MCF 10A (cell line): Measurements from ENCODE around the gene MYCL. TPM values are rescaled to one million over a fixed set of nuclear protein-coding genes. Genes with fewer than 3 reads are reported as not detected.

Source experiments
- BruUV-seq: library from RNA; stranded (reverse); fragments of 400-500 nt; replicated peaks from 2 replicates; lab custom pipeline; 2021; lab: Mats Ljungman, UMichigan
- CTCF ChIA-PET: fragments of 300-600 bp; sonication (Branson Sonifier 250); formaldehyde crosslinking; extraction: SDS; loops from one replicate; lab custom pipeline; 2021; ENCODE audit warnings: antibody characterized with exemption, inconsistent platforms; lab: Yijun Ruan, JAX
- POLR2A ChIA-PET: fragments of 300-600, 350-650 bp; sonication (Branson Sonifier 250); formaldehyde crosslinking; extraction: SDS; loops from one replicate; lab custom pipeline; 2020; ENCODE audit warnings: antibody characterized with exemption, inconsistent platforms; lab: Yijun Ruan, JAX
- DNase-seq: peaks from one replicate; pipeline ENCODE4 v3.0.0-alpha.2; 2018; ENCODE audit not compliant: unreplicated experiment
- H3K27ac Mint-ChIP-seq: one replicate; pipeline ENCODE4 v1.8.0; 2022; ENCODE audit warnings: mild to moderate bottlenecking, low read depth, mixed read lengths; ENCODE audit not compliant: unreplicated experiment
- H3K27me3 Mint-ChIP-seq: one replicate; pipeline ENCODE4 v1.8.0; 2022; ENCODE audit warnings: mixed read lengths; ENCODE audit not compliant: insufficient read depth, unreplicated experiment
- H3K36me3 Mint-ChIP-seq: one replicate; pipeline ENCODE4 v1.8.0; 2022; ENCODE audit warnings: mild to moderate bottlenecking, moderate library complexity, mixed read lengths; ENCODE audit not compliant: insufficient read depth, unreplicated experiment
- H3K4me1 Mint-ChIP-seq: one replicate; pipeline ENCODE4 v1.8.0; 2022; ENCODE audit warnings: mixed read lengths; ENCODE audit not compliant: insufficient read depth, unreplicated experiment
- H3K4me3 Mint-ChIP-seq: one replicate; pipeline ENCODE4 v1.8.0; 2022; ENCODE audit warnings: mild to moderate bottlenecking, moderate library complexity, mixed read lengths; ENCODE audit not compliant: unreplicated experiment
- H3K9me3 Mint-ChIP-seq: one replicate; pipeline ENCODE4 v1.8.0; 2022; ENCODE audit warnings: mixed read lengths; ENCODE audit not compliant: unreplicated experiment
- CTCF ChIP-seq: fragments of 200-600 bp; IDR thresholded peaks from one replicate; pipeline ENCODE4 v1.8.0; 2022; ENCODE audit warnings: antibody characterized with exemption, mild to moderate bottlenecking; ENCODE audit not compliant: unreplicated experiment
- intact Hi-C: fragments of 100-400 bp; cut with micrococcal nuclease; formaldehyde crosslinking; loops from 2 replicates; pipeline ENCODE4 v1.14.1; 2022
- total RNA-seq: library from RNA; stranded (reverse); gene quantifications from 2 replicates; pipeline ENCODE4 v1.2.3, GENCODE V29; 2022

MYCL gene
- total RNA-seq, 1 experiment from 2014 or later, result 0.63 TPM

GRCh38 chr1:39902460-39902807 is 717 bp upstream of the MYCL start:
- Mint-ChIP-seq H3K9me3 (no peaks in the 10 kb centered on the region), H3K36me3 (no peaks in the 10 kb centered on the region), H3K27ac (no peak overlapping the region), H3K4me1 (no peaks in the 10 kb centered on the region), H3K27me3 (peaks cover 14% of the 10 kb centered on the region), H3K4me3 (peak overlapping the region; percentile 68)
- intact Hi-C loops, result loop anchor here (1.0 to 5.0 kb wide), 3 partner anchors 50 to 86 kb away; no protein-coding TSS in a partner anchor
- no TSS peak for BruUV-seq
- POLR2A ChIA-PET, result interaction anchor here (0.6 to 5.1 kb wide), 18 partner anchors 9 to 724 kb away, joined by 3 to 47 read pairs (median 4); partner anchors contain the start of gene TRIT1
- no peak for DNase-seq
- no peak for TF ChIP-seq CTCF
- CTCF ChIA-PET, result interaction anchor here (0.6 to 4.6 kb wide), 46 partner anchors 9 to 1213 kb away, joined by 3 to 48 read pairs (median 5); partner anchors contain the start of gene TRIT1

GRCh38 chr1:39901464-39901713 is 328 bp downstream of the MYCL start:
- Mint-ChIP-seq H3K36me3 (no peaks in the 10 kb centered on the region), H3K4me1 (no peaks in the 10 kb centered on the region), H3K9me3 (no peaks in the 10 kb centered on the region), H3K27ac (no peak overlapping the region), H3K27me3 (peaks cover 14% of the 10 kb centered on the region), H3K4me3 (peak overlapping the region; percentile 68)
- POLR2A ChIA-PET, result interaction anchor here (0.7 to 5.1 kb wide), 13 partner anchors 8 to 139 kb away, joined by 3 to 47 read pairs (median 5); partner anchors contain the start of genes CAP1 and TRIT1
- DNase-seq, result peak; percentile 18
- TF ChIP-seq CTCF, result no peak
- intact Hi-C loops, result loop anchor here (5.0 kb wide), 2 partner anchors 49 to 71 kb away; no protein-coding TSS in a partner anchor
- CTCF ChIA-PET, result interaction anchor here (0.5 to 4.6 kb wide), 17 partner anchors 8 to 1108 kb away, joined by 3 to 48 read pairs (median 12); partner anchors contain the start of gene TRIT1
- no TSS peak for BruUV-seq

- intact Hi-C loops, result loop anchor here (5.0 kb wide), 2 partner anchors 49 to 71 kb away; no protein-coding TSS in a partner anchor
- no TSS peak for BruUV-seq
- Mint-ChIP-seq H3K4me3 (peak overlapping the region; percentile 68), H3K9me3 (no peaks in the 10 kb centered on the region), H3K27me3 (peaks cover 14% of the 10 kb centered on the region), H3K36me3 (no peaks in the 10 kb centered on the region), H3K4me1 (no peaks in the 10 kb centered on the region), H3K27ac (no peak overlapping the region)
- ChIA-PET CTCF (interaction anchor here (0.5 to 4.6 kb wide), 12 partner anchors 8 to 1107 kb away, joined by 3 to 48 read pairs (median 10); partner anchors contain the start of gene TRIT1), POLR2A (interaction anchor here (0.7 to 5.1 kb wide), 12 partner anchors 8 to 139 kb away, joined by 3 to 47 read pairs (median 4); partner anchors contain the start of genes CAP1 and TRIT1)
- no peak for DNase-seq
- no peak for TF ChIP-seq CTCF
Observed at GRCh38 chr1:39900662-39901463, 854 bp downstream of the MYCL start.
